GM20000 (cell line): ENCODE measurements around the gene PTPRK.

Experiments used
- DNase-seq: peaks from one replicate; pipeline ENCODE4 v3.0.0; 2012; ENCODE audit warnings: low spot score
- TF ChIP-seq, protein P1 (sequence below): IDR thresholded peaks from 2 replicates; pipeline ENCODE4 v1.5.1; 2012; ENCODE audit warnings: mild to moderate bottlenecking, control low read depth; ENCODE audit errors: extremely low read depth, missing control alignments

Gene PTPRK

DNA sequence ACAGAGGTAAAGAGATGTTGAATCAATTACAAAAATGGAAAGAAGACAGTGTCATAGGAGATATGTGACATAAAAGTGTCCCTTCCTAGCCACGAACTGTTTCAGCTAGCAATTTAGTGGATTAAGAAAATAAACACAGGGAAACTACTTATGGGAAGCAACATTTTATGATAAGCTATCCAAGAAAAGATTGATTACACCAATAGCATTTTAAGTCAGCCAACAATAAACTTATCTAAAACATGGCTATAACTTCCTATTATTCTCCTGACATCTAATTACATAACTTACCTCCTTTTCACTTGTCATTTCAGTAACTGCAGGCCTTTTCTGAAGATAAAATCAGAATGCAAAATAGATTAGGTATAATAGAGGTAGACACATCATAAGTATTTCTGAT lies 111.4 kb downstream of the PTPRK start:
- no peak for DNase-seq
- TF ChIP-seq, protein P1, sequence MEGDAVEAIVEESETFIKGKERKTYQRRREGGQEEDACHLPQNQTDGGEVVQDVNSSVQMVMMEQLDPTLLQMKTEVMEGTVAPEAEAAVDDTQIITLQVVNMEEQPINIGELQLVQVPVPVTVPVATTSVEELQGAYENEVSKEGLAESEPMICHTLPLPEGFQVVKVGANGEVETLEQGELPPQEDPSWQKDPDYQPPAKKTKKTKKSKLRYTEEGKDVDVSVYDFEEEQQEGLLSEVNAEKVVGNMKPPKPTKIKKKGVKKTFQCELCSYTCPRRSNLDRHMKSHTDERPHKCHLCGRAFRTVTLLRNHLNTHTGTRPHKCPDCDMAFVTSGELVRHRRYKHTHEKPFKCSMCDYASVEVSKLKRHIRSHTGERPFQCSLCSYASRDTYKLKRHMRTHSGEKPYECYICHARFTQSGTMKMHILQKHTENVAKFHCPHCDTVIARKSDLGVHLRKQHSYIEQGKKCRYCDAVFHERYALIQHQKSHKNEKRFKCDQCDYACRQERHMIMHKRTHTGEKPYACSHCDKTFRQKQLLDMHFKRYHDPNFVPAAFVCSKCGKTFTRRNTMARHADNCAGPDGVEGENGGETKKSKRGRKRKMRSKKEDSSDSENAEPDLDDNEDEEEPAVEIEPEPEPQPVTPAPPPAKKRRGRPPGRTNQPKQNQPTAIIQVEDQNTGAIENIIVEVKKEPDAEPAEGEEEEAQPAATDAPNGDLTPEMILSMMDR, result no peak

DNA sequence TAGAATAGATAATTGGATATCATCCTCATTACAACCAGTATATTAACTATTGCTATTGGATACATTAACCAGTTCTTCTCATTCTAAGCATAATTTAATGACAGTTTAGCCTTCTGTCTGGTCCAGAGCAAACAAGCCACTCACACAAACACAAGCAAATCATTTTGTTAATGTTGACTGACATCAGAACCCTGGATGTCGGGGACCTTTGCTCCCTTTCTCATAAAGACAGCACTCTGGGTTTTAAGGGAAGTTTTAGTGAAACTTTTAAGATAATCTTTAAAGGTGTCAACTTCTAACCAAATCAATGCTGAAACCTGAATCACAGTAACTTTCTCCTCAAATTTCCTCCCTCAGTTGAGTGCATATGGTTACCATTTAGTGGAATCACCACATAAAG lies 113.9 kb downstream of the PTPRK start:
- DNase-seq, result no peak
- TF ChIP-seq, protein P1, result no peak

DNA sequence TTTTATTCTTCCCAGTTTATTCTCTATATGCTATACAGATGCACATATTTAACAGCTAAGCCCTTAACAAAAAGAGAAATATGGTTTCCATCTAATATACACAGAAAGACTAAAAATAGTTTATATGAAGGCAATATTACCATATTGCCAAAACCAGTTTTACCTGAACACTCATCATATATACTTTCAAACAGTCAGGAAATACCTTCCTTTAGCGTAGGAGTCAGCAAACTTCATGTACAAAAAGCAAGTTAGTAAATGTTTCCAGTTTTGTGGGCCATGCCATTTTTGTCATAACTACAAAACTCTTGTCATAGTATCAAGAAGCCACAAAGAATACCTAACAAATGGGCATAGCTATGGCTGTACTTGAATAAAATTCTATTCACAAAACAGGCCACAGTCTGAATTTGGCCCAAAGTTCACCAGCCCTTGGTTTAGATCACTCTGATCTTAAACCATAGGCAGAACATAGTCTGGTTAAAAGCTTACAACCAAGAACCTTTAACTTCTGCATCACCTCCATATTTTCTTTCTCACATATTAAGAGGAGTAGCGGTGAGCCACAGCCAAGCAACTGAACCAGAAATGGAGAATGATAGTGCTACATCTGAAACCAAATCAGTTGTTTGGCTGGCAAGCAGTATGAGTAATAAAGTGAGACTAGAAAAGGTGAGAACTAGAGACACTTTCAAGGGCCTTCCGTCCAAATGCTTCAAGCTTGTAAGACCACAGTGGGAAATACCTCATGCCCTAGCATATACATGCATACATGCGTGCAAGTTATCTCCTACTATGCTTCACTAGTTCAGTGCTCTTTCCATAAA lies 116.6 kb downstream of the PTPRK start:
- TF ChIP-seq, protein P1, result no peak
- no peak for DNase-seq

DNA sequence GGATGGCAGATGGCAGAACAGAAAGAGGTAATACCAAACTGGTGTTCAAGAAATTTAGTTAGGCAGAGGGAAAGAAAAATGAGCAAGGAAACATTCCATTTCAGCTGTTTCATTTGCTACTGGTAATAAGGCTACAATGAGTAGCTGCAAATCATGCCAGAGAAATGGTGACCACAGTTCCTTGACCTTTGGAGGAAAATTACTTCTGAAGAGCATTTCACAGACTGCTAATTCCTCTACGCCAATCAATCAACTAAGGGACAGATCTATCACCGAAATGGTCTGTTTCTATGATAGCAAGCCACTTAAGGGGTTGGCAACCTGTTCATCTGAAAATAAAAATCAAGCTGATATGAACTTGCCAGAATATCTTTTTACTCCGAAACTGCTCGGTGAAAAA lies 119.5 kb downstream of the PTPRK start:
- TF ChIP-seq, protein P1, result no peak
- DNase-seq, result no peak

DNA sequence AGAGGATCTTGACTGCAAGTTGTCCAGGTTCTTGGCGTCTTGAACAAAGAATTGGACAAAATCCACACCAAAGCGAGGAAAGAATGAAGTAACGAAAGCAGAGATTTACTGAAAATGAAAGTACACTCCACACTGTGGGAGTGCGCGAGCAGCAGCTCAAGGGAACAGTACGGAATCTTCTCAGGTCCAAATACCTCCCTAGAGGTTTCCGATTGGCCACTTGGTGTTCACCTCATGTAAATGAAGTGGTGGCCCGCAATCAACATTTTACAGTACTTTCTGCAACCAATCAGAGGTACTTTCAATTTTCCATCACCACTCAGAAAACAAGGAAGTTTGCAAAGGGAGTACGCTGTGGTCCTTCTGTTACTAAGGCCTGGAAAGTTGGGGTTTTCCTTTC lies 122.4 kb downstream of the PTPRK start:
- DNase-seq, result no peak
- TF ChIP-seq, protein P1, result no peak

DNA sequence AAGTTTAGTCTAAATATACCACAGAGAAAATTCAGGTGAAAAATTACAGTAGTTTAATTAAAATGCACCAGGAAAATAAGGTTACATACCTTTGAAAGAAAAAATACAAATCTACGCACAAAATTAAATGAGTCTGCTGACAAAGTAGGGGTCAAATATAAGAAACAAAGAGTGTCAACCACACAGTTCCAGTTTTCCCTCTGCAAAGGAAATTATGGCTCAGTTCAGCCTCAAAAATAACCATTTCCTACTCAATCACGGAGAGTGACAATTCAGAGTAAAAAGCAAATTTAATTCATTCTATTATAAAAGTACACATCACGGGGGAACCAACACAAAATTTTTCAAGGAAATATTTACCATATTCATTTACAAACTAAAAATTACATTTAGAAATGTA lies 124.8 kb downstream of the PTPRK start:
- TF ChIP-seq, protein P1, result no peak
- DNase-seq, result no peak

DNA sequence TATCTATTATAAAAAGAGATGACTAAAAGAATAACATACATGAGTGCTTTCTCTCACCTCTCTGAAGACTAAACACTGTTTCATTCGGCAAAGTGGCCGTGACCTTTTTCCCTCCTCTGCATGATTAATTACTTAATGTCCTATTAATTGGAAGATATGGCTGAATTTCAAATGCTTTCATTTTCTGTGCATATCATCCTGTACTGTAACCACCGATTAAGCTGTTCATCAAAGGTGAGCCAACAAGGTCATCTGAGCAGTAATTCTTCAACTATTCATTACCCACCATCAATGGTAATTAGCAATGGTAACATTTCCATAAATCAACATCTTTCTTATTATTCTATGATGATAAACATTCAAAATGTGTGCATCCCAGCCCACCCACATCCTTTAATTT lies 125.2 kb downstream of the PTPRK start:
- DNase-seq, result no peak
- TF ChIP-seq, protein P1, result no peak
